HUDEP-2 (cell line): ENCODE results near the gene PEX5L.
"Not testable (repeated sequence)": the region's sequence is repeated elsewhere in the genome, so short reads cannot be mapped to it uniquely, and the experiment has no call there.

Source experiments
- DNase-seq, 76 experiments: peaks; one replicate each; lab custom pipeline; 2025; ENCODE audit not compliant: unreplicated experiment in 76 of 76; lab: John Stamatoyannopoulos, UW

PEX5L gene, protein sequence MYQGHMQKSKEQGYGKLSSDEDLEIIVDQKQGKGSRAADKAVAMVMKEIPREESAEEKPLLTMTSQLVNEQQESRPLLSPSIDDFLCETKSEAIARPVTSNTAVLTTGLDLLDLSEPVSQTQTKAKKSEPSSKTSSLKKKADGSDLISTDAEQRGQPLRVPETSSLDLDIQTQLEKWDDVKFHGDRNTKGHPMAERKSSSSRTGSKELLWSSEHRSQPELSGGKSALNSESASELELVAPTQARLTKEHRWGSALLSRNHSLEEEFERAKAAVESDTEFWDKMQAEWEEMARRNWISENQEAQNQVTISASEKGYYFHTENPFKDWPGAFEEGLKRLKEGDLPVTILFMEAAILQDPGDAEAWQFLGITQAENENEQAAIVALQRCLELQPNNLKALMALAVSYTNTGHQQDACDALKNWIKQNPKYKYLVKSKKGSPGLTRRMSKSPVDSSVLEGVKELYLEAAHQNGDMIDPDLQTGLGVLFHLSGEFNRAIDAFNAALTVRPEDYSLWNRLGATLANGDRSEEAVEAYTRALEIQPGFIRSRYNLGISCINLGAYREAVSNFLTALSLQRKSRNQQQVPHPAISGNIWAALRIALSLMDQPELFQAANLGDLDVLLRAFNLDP

DNA sequence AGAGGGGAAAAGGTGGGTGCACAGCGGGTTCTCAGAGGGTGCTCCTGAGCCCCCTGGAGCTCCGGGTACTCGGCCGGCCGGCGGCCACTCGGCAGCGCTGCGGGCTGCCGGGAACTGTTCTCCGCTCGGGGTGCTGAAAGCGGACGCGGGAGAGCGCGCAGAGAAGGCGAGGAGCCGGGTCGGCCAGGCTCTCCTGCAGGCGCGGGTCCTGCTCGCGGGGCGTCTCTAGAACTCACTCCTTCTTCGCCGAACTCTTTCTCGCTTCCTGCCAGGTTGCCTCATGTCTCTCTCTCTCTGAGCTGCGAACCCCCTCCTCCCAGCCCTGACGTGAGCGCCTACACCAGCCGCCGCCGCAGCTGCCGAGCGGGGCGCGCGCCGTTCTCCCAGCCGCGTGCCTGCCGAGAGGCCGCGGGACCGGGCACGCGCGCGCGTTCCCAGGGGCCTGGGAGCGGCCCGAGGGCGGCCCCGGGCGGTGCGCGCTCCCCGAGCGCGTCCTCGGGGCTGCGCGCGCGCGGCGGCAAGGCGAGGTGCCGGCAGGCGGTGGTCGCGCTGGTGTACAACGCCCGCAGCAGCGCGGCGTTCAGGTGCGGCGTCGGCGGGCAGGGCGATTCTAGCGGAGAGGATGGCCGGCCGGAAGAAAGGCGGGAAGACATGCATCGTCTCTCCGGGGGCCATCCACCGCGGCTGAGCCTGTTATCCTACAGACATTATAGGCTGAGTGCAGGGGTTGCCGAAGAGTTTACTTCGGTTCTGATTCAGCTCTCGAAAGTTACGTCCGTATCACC is at the start of gene PEX5L:
TSS of gene PEX5L (minus strand) at position 267 of the 785 bp plus-strand sequence. CDS start 338 bp downstream, outside the sequence.
- peak in 28 of 76 experiments; percentile 0 to 36 (median 4) for DNase-seq

GRCh38 chr3:180085122-180085710 is 48.5 kb upstream of the PEX5L start:
- no peak for DNase-seq

DNA sequence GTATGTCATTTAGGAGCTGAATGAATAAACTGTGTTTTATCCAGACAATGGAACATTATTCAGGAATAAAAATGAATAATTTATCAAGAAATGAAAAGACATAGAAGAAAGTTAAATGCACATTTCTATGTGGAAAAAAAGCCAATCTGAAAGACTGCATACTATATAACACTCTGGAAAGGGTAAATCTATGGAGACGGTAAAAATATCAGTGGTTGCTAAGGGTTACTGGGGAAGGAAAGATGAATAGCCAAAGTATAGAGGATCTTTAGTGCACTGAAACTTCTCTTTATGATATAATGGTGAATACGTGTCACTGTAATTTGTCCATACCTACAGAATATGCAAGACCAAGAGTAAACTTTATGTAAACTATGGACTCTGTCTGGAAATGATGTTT is 46.0 kb upstream of the PEX5L start:
- DNase-seq: no peak

- no peak for DNase-seq
Measured at GRCh38 chr3:180078592-180078991, 41.9 kb upstream of the PEX5L start.

- DNase-seq: no peak
Measured at GRCh38 chr3:180073561-180073960, 36.8 kb upstream of the PEX5L start.

DNA sequence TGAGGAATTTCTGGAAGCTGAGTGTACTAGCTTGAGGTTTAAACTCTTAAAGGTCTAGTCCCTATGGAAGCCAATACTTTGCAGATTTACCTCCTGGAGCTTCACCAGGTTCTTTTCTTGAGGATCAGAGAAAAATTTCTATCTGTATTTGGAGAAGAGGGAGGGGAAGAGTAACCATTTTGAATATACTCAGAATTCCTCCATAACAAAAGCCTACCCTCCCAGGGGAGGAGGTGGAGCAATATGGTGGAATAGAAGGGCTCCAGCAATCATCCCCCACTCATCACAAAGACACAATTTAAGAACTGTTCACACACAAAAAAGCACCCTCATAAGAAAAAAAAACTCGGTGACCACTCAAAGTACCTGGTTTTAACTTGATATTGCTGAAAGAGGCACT is 36.0 kb upstream of the PEX5L start:
- no peak for DNase-seq

DNA sequence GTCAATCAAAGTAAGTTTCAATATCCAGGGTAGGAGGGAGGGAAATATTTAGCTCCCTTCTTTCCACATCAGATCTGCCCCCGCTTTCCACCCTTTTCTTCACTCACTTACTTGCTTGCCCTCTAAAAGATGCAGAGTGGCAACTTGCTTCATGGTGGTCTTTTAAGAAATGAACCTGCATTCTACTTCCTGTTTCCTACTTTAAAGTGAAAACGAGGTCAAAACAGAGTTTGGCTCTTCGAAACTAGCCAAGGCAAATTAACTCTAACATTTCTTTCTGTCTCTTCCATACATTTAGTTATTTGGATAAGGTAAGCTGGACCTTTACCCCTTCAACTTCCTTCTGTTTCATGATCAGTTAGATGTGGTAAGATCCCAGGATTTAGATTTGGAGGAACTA is 34.2 kb upstream of the PEX5L start:
- DNase-seq: no peak

DNA sequence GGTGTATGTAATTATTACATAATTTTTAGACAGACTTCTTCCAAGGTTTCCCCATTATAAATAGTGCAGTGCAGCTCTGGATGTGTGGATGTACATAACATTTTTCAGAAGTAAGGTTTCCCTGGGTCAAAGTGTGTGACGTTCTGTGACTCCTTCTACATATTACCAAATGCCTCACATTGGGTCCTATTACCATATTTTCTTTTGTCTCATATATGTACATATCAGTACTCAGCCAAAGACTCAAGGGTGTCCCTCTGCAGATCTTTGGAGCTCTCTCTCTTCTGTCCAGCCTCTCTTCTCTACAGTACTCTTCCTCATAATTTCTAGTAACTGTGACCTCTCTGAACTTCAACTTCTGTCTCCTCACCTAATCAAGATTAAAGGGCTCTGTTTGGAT is 31.3 kb upstream of the PEX5L start:
- DNase-seq: no peak

DNA sequence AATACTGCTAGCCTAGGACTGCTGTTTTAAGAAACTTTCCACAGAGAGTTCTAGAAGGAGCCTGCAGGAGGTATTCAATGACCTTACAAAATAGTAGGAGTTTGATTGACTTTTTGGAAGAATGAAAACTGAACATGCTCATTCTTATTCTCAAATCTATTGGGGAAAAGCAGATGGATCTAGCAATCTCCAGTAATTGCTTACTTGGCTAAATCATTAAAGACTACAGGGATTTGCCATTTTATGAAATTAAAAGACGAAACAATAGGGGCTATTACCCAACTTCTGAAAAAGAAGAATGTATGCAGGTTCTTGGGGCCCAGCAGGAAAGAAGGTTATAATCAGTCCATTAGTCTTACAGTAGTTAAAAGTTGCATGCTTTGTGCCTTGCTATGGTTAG is 29.9 kb upstream of the PEX5L start:
- DNase-seq: no peak

GRCh38 chr3:180063783-180064182 is 27.0 kb upstream of the PEX5L start:
- no peak for DNase-seq

DNA sequence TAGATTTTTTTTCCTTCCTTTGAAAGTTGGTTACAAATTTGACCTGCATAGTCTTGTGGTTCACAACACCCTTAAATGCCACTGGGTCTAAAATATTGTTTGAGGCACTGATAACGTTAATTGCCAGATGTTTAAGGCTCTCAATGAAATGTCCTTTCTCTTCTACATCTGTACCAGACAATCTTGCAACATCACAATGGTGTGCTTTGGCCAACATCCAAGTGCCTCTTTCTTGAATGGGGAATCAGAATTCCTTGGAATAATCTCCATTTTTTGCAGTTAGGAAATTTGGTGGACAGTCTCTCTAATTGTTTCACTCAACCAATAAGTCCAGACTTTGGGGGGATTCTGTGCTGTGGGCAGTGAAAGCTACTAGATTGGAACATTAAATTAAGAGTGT is 26.0 kb upstream of the PEX5L start:
- DNase-seq: no peak

DNA sequence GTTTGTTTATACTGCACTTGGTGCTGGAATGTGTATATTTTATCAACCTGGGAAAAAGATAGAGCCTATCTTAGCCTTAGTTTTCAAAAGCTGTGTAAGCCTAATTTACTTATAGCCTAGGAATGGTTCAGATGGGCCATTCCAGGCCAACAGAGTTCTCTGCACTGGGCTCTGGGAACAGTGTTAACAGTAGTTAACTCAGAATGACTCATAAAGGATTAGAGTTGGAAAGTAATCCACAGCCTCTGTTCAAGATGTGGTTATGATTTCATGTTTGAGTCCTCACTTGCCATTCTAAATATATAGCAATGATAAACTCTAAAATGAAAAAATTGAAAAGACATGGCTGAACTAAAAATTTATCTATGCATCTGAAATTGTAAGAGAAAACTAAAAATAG is 22.6 kb upstream of the PEX5L start:
- DNase-seq: no peak

- DNase-seq: no peak
Measured at GRCh38 chr3:180058238-180058637, 21.5 kb upstream of the PEX5L start.

DNA sequence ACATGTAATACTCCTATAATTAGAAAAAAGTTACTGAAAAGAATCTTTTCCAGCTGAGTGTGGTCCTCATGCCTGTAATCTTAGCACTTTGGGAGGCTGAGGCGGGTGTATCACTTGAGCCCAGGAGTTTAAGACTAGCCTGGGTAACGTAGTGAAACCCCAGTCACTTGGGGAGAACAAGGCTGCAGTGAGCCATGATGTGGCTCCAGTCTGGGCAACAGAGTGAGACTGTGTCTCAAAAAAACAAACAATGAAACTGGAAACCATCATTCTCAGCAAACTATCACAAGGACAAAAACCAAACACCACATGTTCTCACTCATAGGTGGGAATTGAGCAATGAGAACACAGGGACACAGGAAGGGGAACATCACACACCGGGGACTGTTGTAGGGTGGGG is 18.9 kb upstream of the PEX5L start:
- DNase-seq: not testable (repeated sequence)

GRCh38 chr3:180049391-180049790 is 12.7 kb upstream of the PEX5L start:
- no peak for DNase-seq

GRCh38 chr3:180048840-180049239 is 12.1 kb upstream of the PEX5L start:
- DNase-seq: no peak

- no peak for DNase-seq
Measured at GRCh38 chr3:180048103-180048502, 11.4 kb upstream of the PEX5L start.

GRCh38 chr3:180040966-180041365 is 4.2 kb upstream of the PEX5L start:
- DNase-seq: no peak

- no peak for DNase-seq
Measured at GRCh38 chr3:180036092-180036670, 556 bp downstream of the PEX5L start.

- no peak for DNase-seq
Measured at GRCh38 chr3:180026997-180027396, 9.7 kb downstream of the PEX5L start.

DNA sequence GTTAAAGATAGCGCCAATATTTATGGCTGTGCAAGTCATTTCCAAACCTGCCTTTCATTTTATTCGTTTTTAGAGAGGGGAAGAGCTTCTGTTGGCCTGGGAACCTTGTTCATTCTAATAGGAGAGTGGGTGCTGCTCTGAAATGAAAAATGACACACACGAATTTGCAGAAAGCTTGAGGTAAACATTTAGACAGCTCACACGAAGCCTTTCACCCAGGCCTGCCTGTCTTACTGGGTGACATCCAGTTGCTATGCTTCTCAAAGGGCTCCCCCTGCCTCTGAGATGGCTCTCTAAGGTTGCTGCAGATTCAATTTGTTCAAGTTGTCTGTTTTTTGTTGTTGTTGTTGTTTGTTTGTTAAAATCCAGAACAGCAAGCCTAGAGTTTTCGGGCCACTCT is 18.2 kb downstream of the PEX5L start:
- no peak for DNase-seq
